Activated T-cell treated with anti-CD3 and anti-CD28 coated beads for 24 hours (primary cell): Measurements from ENCODE around the gene CBFA2T3.
"Not testable (repeated sequence)": the region's sequence is repeated elsewhere in the genome, so short reads cannot be mapped to it uniquely, and the experiment has no call there.

Experiments
- DNase-seq: peaks from one replicate; pipeline ENCODE4 v3.0.0-alpha.2; 2020; ENCODE audit warnings: low read depth

Gene CBFA2T3

GRCh38 chr16:88889702-88890352 lies 87.2 kb downstream of the CBFA2T3 start:
- not testable (repeated sequence) for DNase-seq

- no peak for DNase-seq
Observed at GRCh38 chr16:88888461-88889387, 88.3 kb downstream of the CBFA2T3 start.

GRCh38 chr16:88888057-88888456 lies 89.0 kb downstream of the CBFA2T3 start:
- DNase-seq = no peak

- DNase-seq = no peak
Observed at GRCh38 chr16:88886845-88887521, 90.0 kb downstream of the CBFA2T3 start.

GRCh38 chr16:88886420-88886844 lies 90.6 kb downstream of the CBFA2T3 start:
- DNase-seq = no peak

GRCh38 chr16:88885693-88886280 lies 91.2 kb downstream of the CBFA2T3 start:
- no peak for DNase-seq

- DNase-seq = no peak
Observed at GRCh38 chr16:88884569-88885271, 92.3 kb downstream of the CBFA2T3 start.

- no peak for DNase-seq
Observed at GRCh38 chr16:88883946-88884345, 93.1 kb downstream of the CBFA2T3 start.

- no peak for DNase-seq
Observed at GRCh38 chr16:88883117-88883895, 93.7 kb downstream of the CBFA2T3 start.

- DNase-seq = no peak
Observed at GRCh38 chr16:88882358-88883030, 94.5 kb downstream of the CBFA2T3 start.

GRCh38 chr16:88881675-88882357 lies 95.2 kb downstream of the CBFA2T3 start:
- no peak for DNase-seq

GRCh38 chr16:88881007-88881615 lies 95.9 kb downstream of the CBFA2T3 start:
- no peak for DNase-seq

- no peak for DNase-seq
Observed at GRCh38 chr16:88880226-88881006, 96.6 kb downstream of the CBFA2T3 start.

GRCh38 chr16:88879788-88880055 lies 97.3 kb downstream of the CBFA2T3 start:
- DNase-seq = no peak

GRCh38 chr16:88878967-88879787 lies 97.8 kb downstream of the CBFA2T3 start:
- DNase-seq = no peak

GRCh38 chr16:88878356-88878755 lies 98.7 kb downstream of the CBFA2T3 start:
- DNase-seq = no peak

- DNase-seq = no peak
Observed at GRCh38 chr16:88877564-88878289, 99.3 kb downstream of the CBFA2T3 start.
